GM13976 (cell line): ENCODE results near the gene STMP1.
"Not testable (repeated sequence)": the region's sequence is repeated elsewhere in the genome, so short reads cannot be mapped to it uniquely, and the experiment has no call there.

ENCODE experiments used
- DNase-seq: peaks from one replicate; pipeline ENCODE4 v3.0.0; 2012; ENCODE audit warnings: low spot score
- in situ Hi-C: fragments of 300-500 bp; cut with MboI; formaldehyde crosslinking; loops from one replicate; pipeline ENCODE4 v1.12.0; 2022; ENCODE audit warnings: low sequenced_read_pairs, mixed read lengths, inconsistent platforms; ENCODE audit not compliant: unreplicated experiment
- TF ChIP-seq, protein P1 (sequence below): IDR thresholded peaks from 2 replicates; pipeline ENCODE4 v1.5.1; 2012; ENCODE audit warnings: borderline replicate concordance, mild to moderate bottlenecking; ENCODE audit not compliant: insufficient read depth; ENCODE audit errors: extremely low read depth, missing control alignments, control extremely low read depth

Gene STMP1

DNA sequence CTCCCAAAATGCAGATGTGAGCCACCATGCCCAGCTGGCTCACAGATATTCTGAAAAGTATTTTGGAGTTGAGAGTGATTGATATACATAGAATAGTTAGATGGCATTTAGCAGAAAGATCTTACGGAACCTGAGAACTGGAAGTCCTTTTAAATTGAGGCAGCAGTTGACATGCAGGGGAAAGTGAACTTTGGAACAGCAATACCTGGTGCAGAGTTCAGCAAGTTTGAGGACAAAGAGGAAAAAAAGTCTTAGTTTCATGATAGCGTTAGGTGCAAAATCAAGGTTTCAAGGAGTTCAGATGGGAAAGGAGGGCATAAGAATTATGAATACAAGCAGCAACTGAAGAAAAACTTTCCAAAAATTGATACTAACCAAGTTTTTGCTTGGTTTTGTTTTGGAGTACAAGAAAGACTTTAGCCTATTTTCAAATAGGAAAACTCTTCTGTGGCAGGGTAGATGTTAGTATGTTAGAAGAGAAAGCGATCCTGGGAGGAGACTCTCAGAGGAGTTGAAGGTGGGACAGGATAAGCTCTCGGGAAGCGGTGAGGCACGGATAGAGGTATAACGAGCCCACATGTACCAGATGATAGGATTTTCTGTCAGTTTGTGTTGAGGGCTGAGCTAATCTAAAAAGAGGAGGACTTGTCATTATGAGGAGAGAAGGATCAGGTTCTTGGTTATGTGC is 28.0 kb upstream of the STMP1 start:
- in situ Hi-C loops, result no loop called here
- DNase-seq, result no peak
- TF ChIP-seq, protein P1, sequence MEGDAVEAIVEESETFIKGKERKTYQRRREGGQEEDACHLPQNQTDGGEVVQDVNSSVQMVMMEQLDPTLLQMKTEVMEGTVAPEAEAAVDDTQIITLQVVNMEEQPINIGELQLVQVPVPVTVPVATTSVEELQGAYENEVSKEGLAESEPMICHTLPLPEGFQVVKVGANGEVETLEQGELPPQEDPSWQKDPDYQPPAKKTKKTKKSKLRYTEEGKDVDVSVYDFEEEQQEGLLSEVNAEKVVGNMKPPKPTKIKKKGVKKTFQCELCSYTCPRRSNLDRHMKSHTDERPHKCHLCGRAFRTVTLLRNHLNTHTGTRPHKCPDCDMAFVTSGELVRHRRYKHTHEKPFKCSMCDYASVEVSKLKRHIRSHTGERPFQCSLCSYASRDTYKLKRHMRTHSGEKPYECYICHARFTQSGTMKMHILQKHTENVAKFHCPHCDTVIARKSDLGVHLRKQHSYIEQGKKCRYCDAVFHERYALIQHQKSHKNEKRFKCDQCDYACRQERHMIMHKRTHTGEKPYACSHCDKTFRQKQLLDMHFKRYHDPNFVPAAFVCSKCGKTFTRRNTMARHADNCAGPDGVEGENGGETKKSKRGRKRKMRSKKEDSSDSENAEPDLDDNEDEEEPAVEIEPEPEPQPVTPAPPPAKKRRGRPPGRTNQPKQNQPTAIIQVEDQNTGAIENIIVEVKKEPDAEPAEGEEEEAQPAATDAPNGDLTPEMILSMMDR, result no peak

- in situ Hi-C loops, DNase-seq: not testable (repeated sequence)
These were observed 22.6 kb upstream of the STMP1 start for GRCh38 chr7:135639690-135640089.

GRCh38 chr7:135644154-135644553 is 18.2 kb upstream of the STMP1 start:
- in situ Hi-C loops, result no loop called here
- DNase-seq, result no peak
- TF ChIP-seq, protein P1, result no peak

DNA sequence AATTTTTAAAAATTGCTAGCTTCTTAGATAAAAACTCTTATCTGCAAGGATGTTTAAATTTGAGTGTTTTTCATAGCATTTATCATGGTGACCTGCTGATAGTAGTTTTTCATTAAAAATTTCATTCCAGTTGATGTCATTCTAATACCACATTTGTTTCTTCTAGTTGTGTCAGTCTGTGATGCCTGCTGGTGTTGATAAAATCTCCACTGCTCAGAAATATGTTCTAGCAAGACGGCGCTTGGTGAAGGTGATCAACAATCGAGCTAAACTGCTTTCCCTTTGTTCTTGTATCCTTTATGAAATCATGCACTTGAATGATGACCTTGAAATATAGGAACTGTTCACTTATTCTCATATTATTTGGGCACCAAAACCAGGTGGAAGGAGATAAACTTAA is 17.6 kb upstream of the STMP1 start:
- no peak for DNase-seq
- in situ Hi-C loops, result no loop called here
- TF ChIP-seq, protein P1, result no peak

DNA sequence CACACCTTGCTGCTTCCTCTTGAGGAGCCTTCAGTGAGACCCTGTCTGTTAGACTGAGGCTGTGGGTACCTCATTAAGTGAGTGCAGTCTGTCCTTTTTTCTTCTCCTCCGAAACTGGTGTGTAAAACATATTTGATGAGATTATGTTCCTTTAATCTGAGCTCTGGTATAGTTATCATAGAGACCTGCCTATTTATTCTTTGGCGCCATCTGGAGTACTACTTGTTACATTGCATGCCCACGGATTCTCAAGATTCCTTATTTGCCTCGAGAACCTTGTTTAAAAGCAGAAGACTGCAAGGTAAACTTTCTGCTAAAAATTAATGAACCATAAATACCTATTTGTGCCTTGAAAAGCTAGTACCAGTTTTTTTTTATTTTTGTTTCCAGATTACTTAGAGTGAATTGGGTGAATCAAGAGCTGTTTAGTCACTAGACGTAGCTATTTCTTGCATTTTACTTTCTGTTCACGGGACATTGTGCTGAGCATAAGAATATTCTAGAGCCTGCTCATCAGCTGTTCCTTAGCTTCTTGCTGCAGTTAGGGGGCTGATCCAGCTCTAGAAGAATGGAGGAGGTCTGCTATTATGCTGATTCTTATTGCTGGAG is 16.9 kb upstream of the STMP1 start:
- peak; percentile 32 for DNase-seq

GRCh38 chr7:135647755-135648154 is 14.6 kb upstream of the STMP1 start:
- no peak for DNase-seq
- in situ Hi-C loops, result no loop called here
- TF ChIP-seq, protein P1, result no peak

More for the DNA sequence above, 16.9 kb upstream of the STMP1 start:
- in situ Hi-C loops, result no loop called here
- TF ChIP-seq, protein P1, result peak; percentile 49

- DNase-seq, result no peak
- in situ Hi-C loops, result no loop called here
These were observed 14.1 kb upstream of the STMP1 start for GRCh38 chr7:135648235-135648634.

More at GRCh38 chr7:135648235-135648634, 14.1 kb upstream of the STMP1 start:
- TF ChIP-seq, protein P1, result no peak
